ENCODE measurements around the gene INKA1.
A peak's percentile ranks its signal among the peaks of the same experiment; 100 is the strongest.
"Not testable (repeated sequence)": the region's sequence is repeated elsewhere in the genome, so short reads cannot be mapped to it uniquely, and the experiment has no call there.

The INKA1 gene

DNA sequence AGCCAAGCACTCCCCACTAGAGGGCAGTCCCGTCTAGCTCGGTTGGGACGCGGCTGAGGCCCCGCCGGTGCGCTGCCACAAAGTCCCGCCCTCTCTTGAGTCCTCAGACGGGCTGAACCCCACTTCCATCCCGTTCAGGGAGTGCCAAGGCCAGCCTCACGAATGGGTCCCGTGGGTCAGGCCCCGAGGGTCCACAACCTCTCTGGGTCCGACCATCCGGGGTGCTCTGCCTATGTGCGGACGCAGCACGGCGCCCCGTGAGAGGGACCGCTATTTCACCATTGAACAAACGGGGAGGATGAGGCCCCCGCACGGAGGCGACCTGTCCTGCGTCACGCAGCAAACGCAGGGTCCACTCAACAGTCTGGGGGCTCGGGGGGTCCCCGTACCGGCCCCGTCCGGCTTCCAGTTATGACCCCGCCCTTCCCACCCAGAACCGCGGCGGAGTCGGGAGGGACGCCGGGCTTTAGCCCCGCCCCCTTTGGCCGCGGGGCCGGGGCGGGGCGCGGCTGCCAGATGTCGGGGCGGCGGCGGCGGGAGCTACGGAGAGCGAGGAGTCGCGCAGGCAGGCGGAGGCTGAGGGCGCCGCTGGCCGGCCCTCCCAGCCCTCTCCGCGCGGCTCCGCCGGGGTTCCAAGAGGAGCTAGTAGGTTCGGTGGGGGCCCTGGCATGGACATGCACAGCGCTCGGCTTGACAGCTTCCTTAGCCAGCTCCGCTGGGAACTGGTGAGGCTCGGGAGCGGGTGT, at the start of gene INKA1:
INKA1 (plus strand) TSS at position 543 of the 746 bp plus-strand sequence; CDS start at position 675, 132 bp downstream.
- DNase-seq: peak; percentile 92

DNA sequence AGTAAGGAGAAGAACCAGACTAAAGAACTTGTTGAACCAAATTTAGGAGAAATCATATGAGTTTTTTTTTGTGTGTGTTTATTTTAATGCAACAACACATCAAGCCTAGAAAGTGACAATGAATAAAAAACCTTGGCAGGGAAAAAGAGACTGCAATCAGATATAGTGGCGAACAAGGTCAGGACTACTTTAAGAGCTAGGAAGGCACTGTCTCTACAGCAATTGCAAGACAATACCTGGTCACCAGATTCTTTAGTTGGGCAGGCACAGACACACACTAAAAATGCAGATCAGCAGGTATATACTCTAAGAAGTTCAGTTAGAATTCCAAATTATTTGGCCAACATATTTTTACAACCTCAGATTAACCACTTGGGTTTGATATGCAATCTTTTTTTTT, 48.5 kb upstream of the INKA1 start:
- DNase-seq: no peak

DNA sequence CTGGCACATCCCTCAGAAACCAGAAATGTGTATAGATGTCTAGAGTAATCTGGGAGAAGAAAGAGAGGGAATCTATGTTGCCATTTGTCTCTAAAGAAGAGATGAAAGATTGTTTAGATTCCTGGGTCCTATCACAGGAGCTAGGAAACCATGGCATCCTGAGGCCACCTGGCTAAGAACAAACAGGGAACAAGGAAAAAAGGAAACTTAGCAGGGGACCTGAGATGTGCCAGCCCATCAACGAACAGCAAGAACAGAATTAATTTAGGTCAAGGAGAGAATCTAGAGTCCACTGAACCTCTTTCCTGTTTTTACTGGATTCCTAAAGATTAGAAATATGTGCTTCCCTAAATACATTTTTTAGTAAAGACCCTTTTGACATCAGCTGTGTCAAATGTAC, 47.0 kb upstream of the INKA1 start:
- DNase-seq: no peak

DNA sequence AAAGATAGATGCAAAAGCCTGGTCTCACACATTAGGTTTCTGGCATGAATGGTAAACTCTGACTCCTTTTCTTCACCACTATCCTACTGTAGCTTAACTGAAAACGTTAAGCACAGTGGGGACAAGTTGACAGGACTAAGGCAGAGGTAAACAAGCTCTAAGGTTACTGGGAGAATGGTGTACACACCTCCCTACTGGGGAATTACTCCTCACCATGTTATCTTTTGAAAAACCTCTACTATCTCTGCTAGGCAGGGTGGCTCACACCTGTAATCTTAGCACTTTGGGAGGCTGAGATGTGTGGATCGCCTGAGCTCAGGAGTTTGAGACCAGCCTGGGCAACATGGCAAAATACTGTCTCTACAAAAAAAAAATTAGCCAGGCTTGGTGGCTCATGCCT, 45.9 kb upstream of the INKA1 start:
- no peak for DNase-seq

DNA sequence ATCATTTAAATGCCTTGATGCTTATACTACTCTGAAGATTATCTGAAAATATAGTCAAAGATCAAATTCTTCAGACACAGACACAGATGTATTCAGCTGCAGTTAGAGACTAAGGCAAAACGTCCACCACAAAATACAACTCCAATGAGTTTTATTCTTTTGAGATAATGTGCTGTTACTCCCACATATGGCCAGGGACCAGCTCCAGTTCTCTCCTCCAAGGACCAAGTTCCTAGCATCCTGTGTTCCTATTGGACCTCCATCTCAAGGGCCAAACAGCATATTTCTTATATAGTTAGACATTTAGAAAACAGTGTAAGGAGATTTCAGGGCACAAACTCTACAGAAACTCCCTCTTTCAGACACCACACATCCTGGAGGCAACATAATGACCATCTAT, 43.8 kb upstream of the INKA1 start:
- DNase-seq: no peak

DNA sequence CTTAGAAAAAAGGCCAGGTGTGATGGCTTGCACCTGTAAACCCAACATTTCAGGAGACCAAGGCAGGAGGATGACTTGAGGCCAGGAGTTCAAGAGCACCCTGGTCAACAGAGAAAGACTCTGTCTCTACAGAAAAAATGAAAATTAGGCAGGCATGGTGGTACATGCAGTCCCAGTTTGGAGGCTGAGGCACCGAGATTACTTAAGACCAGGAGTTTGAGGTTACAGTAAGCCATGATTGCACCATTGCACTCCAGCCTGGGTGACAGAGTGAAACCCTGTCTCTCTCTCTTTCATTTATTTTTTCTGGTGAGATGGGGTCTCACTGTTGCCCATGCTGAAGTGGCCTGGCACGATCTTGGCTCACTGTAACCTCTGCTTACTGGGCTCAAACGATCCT, 41.4 kb upstream of the INKA1 start:
- no peak for DNase-seq

DNA sequence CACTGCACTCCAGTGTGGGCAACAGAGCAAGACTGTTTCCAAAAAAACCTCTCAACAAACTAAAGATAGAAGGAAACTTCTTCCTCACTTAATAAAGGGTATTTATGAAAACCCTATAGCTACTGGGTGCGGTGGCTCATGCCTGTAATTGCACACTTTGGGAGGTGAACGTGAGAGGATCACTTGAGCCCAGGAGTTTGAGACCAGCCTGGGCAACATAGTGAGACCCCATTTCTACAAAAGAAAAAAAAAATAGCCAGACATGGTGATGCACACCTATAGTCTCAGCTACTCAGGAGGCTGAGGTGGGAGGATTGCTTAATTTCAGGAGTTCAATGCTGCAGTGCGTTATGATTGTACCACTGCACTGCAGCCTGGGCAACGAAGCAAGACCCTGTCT, 39.1 kb upstream of the INKA1 start:
- DNase-seq: no peak

DNA sequence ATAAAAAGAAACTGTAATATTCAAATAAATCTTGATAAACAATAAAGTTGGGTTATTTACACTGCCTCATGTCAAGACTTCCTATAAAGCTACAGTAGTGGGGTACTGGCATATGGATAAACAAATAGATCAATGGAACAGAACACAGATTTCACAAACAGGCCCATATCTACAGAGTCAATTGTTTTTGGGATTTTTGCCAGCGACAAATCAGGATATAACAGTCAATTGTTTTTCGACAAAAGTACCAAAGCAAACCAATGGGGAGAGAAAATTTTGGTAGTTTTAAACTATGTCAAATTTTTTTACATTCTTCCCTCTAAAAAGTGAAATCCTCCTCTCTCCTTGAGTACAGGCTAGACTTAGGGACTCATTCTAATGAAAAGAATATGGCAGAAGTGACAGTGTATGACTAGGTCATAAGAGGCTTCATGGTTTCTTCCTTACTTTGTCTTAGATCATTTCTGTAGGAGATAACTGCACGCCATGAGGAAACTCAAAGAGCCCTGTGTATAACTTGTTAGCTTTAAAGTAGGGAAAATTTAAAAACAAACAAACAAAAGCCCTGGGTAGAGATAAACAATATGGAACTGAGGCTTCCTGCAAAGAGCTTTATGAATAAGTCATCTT, 33.7 kb upstream of the INKA1 start:
- no peak for DNase-seq

DNA sequence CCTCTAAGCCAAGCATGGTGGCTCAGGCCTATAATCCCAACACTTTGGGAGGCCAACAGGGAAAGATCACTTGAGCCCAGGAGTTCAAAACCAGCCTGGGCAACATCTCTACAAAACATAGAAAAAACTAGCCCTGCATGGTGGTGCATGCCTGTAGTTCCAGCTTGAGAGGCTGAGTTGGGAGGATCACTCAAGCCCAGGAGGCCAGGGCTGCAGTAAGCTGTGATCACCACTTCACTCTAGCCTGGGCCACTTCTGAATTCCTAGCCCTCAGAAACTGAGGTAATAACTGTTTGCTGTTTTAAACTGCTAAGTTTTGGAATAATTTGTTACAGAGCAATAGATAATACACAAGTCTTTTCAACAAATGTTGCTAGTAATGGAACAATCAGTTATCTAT, 33.1 kb upstream of the INKA1 start:
- DNase-seq: no peak

DNA sequence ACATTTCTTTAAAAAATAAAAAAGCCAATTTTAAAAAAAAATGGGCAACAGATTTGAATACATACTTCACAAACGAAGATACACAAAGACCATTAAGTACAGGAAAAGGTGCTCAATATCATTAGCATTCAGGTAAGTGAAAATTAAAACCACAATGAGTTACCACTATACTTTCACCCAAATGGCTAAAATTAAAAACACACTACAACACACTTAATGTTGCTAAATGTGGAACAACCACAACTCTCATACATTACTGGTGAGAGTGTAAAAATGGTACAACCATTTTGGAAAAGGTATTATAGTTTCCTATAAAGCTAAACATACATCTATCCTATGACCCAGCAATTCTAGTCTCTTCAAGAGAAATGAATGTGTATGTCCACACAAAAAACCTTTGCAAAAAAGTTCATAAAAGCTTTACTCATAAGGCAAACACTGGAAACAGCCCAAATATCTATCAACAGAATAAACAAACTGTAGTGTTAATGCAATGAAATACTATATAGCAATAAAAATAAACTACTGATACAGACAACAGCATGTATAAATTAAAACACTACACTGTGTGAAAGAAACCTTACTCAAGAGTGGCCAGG, 31.6 kb upstream of the INKA1 start:
- DNase-seq: no peak

DNA sequence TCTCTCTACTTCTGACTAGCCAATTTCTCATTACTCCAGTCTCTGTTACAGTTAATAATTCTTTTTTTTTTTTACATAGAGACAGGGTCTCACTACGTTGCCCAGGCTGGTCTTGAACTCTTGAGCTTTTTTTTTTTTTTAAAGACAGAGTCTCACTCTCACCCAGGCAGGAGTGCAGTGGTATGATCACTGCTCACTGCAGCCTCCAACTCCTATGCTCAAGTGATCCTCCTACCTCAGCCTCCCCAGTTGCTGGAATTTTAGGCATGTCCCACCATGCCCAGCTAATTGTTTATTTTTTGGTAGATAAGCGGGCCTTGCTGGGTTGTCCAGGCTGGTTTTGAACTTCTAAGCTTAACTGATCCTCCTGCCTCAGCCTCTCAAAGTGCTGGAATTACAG, 30.4 kb upstream of the INKA1 start:
- DNase-seq: no peak

DNA sequence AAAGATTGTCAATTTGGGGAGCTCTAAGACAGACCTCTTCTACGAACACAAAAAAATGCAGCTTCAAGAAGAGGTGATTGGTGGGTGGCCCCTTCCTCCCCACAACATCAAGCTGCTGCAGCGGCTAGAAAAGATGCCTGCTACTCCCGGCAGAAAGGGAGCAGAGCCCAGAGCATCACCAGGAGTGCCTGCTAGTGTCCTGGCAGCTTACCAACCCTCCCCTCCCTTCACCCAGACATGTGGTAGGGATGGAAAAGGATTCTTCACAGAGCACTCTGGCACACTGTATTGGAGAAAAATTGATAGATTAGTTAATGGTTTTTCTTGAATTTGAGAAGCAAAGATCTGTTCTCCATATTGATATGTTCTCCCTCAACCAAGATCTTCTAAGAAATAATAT, 27.5 kb upstream of the INKA1 start:
- DNase-seq: no peak

DNA sequence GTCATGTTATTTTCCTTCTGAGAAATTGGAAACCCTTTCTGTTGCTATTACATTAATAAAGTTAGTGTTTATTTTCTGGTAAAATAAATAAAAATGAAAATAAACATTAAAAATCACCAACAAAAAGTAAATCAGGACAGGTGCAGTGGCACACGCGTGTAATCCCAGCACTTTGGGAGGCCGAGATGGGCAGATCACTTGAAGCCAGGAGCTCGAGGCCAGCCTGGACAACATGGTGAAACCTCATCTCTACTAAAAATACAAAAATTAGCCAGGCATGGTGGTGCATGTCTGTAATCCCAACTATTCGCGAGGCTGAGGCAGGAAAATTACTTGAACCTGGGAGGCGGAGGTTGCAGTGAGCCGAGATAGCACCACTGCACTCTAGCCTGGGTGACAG, 27.0 kb upstream of the INKA1 start:
- not testable (repeated sequence) for DNase-seq

DNA sequence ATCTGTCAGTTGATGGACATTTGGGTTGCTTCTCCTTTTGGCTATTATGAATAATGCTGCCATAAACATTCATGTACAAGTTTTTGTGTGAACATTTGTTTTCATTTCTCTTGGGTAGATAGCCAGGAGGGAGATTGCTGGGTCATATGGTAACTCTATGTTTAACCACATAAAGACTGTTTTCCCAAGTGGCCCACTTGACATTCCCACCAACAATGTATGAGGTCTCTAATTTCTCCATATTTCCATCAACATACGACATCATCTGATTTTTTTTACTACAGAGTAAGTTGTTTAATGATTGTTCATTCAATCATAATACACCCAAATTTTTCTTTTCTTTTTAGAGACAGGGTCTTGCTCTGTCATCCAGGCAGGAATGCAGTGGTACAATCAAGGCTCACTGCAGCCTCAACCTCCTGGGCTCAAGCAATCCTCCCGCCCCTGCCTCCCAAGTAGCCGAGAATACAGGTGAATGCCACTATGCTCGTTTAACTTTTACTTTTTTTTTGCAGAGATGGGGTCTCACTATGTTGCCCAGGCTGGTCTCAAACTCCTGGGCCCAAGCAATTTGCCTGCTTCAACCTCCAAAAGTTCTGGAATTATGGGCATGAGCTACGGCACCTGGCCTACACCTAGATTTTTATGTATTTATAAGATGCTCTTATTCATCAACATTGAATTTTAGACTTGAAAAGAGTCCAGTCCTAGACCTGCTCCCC, 23.5 kb upstream of the INKA1 start:
- DNase-seq: no peak

DNA sequence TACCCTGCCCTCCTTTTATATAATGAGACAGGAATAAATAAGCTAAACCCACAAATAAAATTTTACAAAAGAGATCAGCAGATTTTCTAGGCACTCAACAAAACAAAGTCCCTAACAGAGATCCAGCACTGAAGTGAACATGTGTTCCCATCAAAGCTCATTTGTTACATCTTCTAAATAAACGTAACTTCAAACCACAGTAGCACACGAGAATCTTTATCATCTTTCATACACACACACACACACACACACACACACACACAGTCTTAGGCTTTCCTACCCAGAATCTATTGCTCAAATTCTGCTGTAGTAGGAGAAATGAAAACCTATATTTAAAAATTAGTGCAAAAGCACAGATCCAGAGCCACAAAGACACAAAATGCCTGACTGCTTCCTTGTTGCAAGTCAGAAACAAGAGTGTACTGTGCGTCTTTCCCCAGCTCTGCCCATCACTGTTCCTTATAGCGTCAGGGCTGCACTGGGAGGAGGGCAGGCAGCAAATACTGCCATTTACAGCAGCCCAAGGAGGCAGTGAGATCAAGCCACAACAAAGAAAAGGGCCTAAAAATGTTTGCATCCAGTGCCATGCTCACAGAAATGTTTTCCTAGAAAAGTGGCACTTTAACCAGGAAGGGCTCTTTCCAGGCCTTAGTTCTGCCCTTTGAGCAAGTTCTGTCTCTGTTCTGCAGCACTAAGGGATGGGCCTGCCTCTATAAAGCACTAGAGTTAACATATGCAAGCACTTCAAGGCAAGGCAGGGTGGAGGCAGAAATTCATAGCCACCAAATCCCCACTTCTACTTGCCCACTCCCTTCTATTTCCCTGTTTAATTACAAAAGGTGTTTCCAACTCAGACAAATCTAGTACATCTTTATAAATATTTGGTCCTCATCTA, 22.7 kb upstream of the INKA1 start:
- no peak for DNase-seq

DNA sequence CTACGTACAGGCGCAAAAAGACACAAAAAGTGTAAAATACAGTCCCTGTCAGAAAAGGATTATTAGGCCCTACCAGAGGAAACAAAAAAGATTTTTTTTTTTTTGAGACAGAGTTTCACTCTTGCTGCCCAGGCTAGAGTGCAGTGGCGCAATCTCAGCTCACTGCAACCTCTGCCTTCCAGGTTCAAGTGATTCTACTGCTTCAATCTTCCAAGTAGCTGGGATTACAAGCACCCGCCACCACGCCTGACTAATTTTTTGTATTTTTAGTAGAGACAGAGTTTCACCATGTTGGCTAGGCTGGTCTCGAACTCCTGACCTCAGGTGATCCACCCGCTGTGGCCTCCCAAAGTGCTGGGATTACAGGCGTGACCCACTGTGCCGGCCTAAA, 22.1 kb upstream of the INKA1 start:
- not testable (repeated sequence) for DNase-seq

DNA sequence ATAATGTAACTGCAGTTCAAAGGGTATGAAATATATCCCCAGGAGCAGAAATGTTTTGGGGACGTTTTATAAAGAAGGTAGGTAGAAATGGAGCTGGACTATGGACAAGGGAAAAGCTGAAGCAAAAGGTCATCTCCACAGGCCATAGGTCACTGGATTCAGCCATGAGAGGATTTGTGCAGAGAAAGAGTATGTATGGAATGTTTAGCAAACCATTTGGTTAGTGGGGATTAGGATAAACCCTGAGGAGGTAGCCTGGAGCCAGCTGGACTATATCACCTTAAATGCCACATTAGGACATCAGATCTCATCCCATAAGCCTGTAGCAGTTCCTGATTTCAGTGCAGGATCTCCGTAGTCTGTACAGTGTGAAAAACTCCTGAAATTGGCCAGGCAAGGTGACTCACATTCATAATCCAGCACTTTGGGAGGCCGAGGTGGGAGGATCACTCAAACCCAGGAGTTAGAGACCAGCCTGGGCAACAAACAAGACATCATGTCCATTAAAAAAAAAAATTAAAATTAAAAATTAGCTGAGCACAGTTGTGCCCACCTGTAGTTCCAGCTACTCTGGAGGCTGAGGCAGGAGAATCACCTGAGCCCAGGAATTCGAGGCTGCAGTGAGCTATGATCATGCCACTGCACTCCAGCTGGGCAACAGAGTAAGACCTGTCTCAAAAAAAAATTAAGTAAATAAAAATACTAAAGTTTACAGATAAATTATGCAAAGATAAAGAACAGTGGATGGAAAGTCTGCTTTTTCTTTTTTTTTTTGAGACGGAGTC, 21.5 kb upstream of the INKA1 start:
- no peak for DNase-seq

DNA sequence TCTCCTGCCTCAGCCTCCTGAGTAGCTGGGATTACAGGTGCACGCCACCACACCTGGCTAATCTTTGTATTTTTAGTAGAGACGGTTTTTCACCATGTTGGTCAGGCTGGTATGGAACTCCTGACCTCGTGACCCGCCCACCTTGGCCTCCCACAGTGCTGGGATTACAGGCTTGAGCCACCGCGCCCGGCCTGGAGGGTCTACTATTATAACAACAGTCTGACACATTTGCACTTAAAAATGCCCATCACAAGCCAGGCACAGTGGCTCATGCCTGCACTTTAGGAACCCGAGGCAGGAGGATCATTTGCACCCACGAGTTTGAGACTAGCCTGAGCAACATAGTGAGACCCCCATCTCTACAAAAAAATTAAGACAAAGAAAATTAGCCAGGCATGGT, 20.8 kb upstream of the INKA1 start:
- not testable (repeated sequence) for DNase-seq

DNA sequence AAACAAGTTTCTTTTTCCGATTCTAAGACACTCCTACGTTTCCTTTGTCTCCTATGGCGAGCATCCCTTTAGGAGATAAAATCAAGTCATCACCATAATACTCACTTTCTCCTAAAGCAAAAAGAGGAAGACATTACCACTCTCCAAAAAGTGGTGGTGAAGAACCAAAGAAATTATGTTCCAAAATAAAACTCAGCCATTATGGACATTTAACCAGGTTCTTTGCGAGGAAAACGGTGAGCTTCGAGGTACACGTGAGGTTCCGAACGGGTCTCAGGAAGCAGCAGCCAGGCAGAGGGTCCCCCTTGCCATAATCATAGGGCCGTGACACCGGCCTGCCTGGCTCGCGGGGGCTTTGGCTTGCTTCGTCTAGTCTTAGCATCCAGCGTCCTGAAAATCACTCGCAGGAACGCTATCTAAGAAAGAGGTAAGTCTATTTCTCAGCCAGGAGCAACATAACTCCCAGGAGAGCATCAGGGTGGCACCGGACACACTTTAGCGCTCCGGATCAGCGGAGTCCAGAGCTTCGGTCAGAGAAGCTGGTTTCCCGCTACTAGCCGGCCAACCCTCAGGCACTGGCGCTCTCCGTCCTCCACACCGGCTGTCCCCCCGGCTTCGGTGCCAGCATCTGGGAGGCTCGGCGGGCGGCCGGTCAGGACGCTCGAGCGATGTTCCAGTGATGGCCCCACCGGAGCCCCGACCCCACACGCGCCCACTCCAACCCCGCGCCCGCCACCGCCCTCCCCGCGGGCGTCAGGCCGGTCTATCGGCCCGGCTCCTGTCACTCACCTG, 17.3 kb upstream of the INKA1 start:
- peak; percentile 34 for DNase-seq

DNA sequence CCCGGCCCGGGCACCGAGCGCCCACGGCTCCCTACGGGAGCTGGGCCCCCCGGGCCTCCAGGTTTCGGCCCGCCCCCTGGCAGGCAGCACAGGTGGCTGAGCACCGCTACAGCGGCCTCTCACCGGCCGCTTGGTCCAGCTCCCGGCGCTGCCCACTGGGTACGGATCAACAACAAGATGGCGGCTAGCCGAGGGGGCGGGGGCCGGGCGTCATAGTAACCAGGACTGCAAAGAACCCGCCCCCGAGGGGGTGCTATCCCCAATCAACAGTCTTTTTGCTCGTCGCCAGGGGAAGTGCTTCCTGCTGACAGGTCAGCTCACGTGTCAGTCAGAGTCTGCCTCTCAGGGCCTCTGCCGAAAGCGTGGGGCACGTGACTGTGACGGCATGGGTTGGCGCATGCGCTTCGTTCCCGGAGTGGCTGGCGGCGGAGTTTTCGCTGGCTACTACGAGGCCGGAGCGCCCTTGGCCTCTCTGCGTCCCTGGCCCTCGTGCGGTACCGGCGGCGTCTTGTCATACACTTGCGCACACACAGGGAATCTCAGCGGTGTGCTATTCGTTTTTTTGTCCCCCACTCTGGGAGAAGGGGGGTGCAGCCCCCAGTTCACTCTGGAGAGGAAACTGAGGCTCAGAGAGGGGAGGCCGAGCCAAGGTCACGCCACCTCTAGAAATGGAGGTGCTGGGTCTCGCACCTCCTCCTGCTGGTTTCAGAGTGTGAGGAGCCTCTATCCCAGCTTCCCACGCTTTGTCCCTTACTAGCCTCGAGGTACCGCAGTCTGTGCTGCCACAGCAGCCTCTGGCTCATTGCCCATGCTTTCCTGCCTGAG, 16.5 kb upstream of the INKA1 start, which contains the start of gene IP6K1:
IP6K1 (minus strand) TSS at position 186 of the 825 bp plus-strand sequence. CDS start 38,502 bp downstream, outside the sequence.
- DNase-seq: peak; percentile 100

Measured in RPMI8226 (cell line).